HCT116 (cell line): ENCODE data around the gene COG5.

Source experiments
- CTCF ChIP-seq, 3 experiments: fragments of 200-600 bp in 1 of 3; sonication (generic) in 1 of 3; IDR thresholded peaks in 2 of 3; conservative IDR thresholded peaks in 1 of 3; 2 replicates each; pipeline ENCODE4 v1.5.1; 2012 to 2017; ENCODE audit warnings: low read depth in 2 of 3, low read length in 2 of 3, antibody characterized with exemption in 1 of 3, borderline replicate concordance in 1 of 3, control low read depth in 1 of 3, mild to moderate bottlenecking in 1 of 3, mixed read lengths in 1 of 3, mixed run types in 1 of 3, moderate library complexity in 1 of 3; ENCODE audit not compliant: insufficient read depth in 1 of 3
- EZH2 ChIP-seq: fragments of 200-600 bp; sonication (generic); IDR thresholded peaks from 2 replicates; pipeline ENCODE4 v1.6.1; 2017; ENCODE audit warnings: antibody characterized with exemption, mixed run types
- EZH2phosphoT487 ChIP-seq: fragments of 200-600 bp; IDR thresholded peaks from 2 replicates; pipeline ENCODE4 v1.6.1; 2018; ENCODE audit warnings: antibody characterized with exemption, borderline replicate concordance
- POLR2A ChIP-seq: IDR thresholded peaks from 2 replicates; pipeline ENCODE4 v1.7.0; 2011; ENCODE audit warnings: borderline replicate concordance; ENCODE audit not compliant: insufficient read depth, insufficient read length; ENCODE audit errors: extremely low read depth
- POLR2AphosphoS5 ChIP-seq: IDR thresholded peaks from 2 replicates; pipeline ENCODE4 v1.6.1; 2011; ENCODE audit warnings: mild to moderate bottlenecking, low read depth, low read length, moderate library complexity
- SIN3A ChIP-seq: IDR thresholded peaks from 2 replicates; pipeline ENCODE4 v1.6.1; 2012; ENCODE audit warnings: low read depth
- SP1 ChIP-seq: IDR thresholded peaks from 2 replicates; pipeline ENCODE4 v1.6.1; 2012; ENCODE audit warnings: low read depth
- SRF ChIP-seq: IDR thresholded peaks from 2 replicates; pipeline ENCODE4 v1.6.1; 2012; ENCODE audit warnings: low read depth
- YY1 ChIP-seq: IDR thresholded peaks from 2 replicates; pipeline ENCODE4 v1.6.1; 2011; ENCODE audit warnings: low read length, low read depth, moderate library complexity, mild to moderate bottlenecking; ENCODE audit not compliant: insufficient replicate concordance; ENCODE audit errors: extremely low read depth
- ZBTB33 ChIP-seq: IDR thresholded peaks from 2 replicates; pipeline ENCODE4 v1.6.1; 2011; ENCODE audit warnings: mild to moderate bottlenecking, low read length, moderate library complexity; ENCODE audit not compliant: insufficient replicate concordance; ENCODE audit errors: extremely low read depth
- ZFX ChIP-seq: fragments of 450-650 bp; IDR thresholded peaks from 2 replicates; pipeline ENCODE4 v1.6.1; 2017
- TF ChIP-seq, protein P1 (sequence below): IDR thresholded peaks from 2 replicates; pipeline ENCODE4 v1.6.1; 2012; ENCODE audit warnings: low read depth

- TF ChIP-seq POLR2A (no peak), CTCF (IDR thresholded peaks at IDR 0.05 in 2 of 3, conservative IDR thresholded peaks at IDR 0.05 in 1 of 3; ENCODE audit: borderline replicate concordance in 1 of 3, insufficient read depth in 1 of 3, low read depth in 2 of 3, low read length in 2 of 3) (no peak), SIN3A (no peak), ZBTB33 (no peak), POLR2AphosphoS5 (no peak), SRF (no peak), ZFX (no peak), EZH2 (no peak), EZH2phosphoT487 (no peak), SP1 (no peak), YY1 (no peak)
- TF ChIP-seq, protein P1, sequence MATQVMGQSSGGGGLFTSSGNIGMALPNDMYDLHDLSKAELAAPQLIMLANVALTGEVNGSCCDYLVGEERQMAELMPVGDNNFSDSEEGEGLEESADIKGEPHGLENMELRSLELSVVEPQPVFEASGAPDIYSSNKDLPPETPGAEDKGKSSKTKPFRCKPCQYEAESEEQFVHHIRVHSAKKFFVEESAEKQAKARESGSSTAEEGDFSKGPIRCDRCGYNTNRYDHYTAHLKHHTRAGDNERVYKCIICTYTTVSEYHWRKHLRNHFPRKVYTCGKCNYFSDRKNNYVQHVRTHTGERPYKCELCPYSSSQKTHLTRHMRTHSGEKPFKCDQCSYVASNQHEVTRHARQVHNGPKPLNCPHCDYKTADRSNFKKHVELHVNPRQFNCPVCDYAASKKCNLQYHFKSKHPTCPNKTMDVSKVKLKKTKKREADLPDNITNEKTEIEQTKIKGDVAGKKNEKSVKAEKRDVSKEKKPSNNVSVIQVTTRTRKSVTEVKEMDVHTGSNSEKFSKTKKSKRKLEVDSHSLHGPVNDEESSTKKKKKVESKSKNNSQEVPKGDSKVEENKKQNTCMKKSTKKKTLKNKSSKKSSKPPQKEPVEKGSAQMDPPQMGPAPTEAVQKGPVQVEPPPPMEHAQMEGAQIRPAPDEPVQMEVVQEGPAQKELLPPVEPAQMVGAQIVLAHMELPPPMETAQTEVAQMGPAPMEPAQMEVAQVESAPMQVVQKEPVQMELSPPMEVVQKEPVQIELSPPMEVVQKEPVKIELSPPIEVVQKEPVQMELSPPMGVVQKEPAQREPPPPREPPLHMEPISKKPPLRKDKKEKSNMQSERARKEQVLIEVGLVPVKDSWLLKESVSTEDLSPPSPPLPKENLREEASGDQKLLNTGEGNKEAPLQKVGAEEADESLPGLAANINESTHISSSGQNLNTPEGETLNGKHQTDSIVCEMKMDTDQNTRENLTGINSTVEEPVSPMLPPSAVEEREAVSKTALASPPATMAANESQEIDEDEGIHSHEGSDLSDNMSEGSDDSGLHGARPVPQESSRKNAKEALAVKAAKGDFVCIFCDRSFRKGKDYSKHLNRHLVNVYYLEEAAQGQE = no peak
Observed at GRCh38 chr7:107292591-107292990, 271.1 kb downstream of the COG5 start.
